Ascending aorta (tissue), 2 donors: ENCODE results near the gene RAB3GAP2. TPM values are rescaled to one million over a fixed set of nuclear protein-coding genes. Genes with fewer than 3 reads are reported as not detected.

ENCODE experiments used
- DNase-seq, 2 donors: peaks; one replicate each; pipeline ENCODE4 v3.0.0-alpha.2; 2019; ENCODE audit warnings: low spot score in 2 of 2
- H3K27ac ChIP-seq, 2 donors: fragments of 200-600 bp; sonication (generic); one replicate each; pipeline ENCODE4 v1.5.1; 2016 to 2017; ENCODE audit warnings: mild to moderate bottlenecking in 1 of 2
- H3K27me3 ChIP-seq: fragments of 200-600 bp; sonication (generic); one replicate; pipeline ENCODE4 v1.5.1; 2017
- H3K36me3 ChIP-seq, 2 donors: fragments of 200-600 bp; sonication (generic); one replicate each; pipeline ENCODE4 v1.5.1; 2016
- H3K4me1 ChIP-seq, 2 donors: fragments of 200-600 bp; sonication (generic); one replicate each; pipeline ENCODE4 v1.5.1; 2016 to 2017; ENCODE audit warnings: mild to moderate bottlenecking in 1 of 2
- H3K4me3 ChIP-seq, 2 donors: fragments of 200-600 bp; sonication (generic); one replicate each; pipeline ENCODE4 v1.5.1; 2016 to 2017; ENCODE audit warnings: mild to moderate bottlenecking in 1 of 2
- H3K9me3 ChIP-seq, 2 donors: fragments of 200-600 bp; sonication (generic); one replicate each; pipeline ENCODE4 v1.5.1; 2016
- intact Hi-C: fragments of 100-400 bp; cut with DNase I; formaldehyde crosslinking; loops from one replicate; pipeline ENCODE4 v1.15.1; 2023
- total RNA-seq: library from RNA; depleted of rRNA; stranded (reverse); fragments of >200 nt; gene quantifications from one replicate; pipeline ENCODE4 v1.1.0, GENCODE V29; 2016
- TF ChIP-seq, protein P1 (sequence below), 3 experiments: fragments of 200-600 bp in 2 of 3; fragments of 450-650 bp in 1 of 3; sonication (generic) in 2 of 3; IDR thresholded peaks; one replicate each; pipeline ENCODE4 v1.5.1; 2016 to 2019; ENCODE audit warnings: antibody characterized with exemption in 3 of 3, mild to moderate bottlenecking in 1 of 3, moderate library complexity in 1 of 3

RAB3GAP2 gene
- total RNA-seq, 1 donor from 2014 or later: 9.8 TPM

DNA sequence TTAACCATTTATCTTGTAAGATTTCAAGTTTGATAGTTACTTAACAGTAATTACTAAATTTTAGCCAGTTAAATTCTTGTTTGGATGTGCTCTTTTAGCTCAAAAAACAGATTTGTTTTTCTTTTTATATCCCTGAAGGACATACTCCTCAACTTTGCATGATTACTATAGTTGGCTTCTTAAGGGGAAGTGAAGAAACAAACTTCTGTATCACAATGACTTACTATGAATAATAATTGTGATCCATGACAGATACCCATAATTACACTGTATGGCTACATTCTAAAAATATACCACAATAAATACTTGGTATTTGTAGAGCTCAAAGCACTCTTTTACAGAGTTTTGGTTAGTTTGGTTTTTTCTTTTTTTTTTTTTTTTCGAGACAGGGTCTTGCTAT, 122.5 kb downstream of the RAB3GAP2 start:
- TF ChIP-seq, protein P1, sequence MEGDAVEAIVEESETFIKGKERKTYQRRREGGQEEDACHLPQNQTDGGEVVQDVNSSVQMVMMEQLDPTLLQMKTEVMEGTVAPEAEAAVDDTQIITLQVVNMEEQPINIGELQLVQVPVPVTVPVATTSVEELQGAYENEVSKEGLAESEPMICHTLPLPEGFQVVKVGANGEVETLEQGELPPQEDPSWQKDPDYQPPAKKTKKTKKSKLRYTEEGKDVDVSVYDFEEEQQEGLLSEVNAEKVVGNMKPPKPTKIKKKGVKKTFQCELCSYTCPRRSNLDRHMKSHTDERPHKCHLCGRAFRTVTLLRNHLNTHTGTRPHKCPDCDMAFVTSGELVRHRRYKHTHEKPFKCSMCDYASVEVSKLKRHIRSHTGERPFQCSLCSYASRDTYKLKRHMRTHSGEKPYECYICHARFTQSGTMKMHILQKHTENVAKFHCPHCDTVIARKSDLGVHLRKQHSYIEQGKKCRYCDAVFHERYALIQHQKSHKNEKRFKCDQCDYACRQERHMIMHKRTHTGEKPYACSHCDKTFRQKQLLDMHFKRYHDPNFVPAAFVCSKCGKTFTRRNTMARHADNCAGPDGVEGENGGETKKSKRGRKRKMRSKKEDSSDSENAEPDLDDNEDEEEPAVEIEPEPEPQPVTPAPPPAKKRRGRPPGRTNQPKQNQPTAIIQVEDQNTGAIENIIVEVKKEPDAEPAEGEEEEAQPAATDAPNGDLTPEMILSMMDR (IDR thresholded peaks at IDR 0.05): no peak
- no peaks in the 10 kb centered on the region for H3K4me1 ChIP-seq
- intact Hi-C loops: no loop called here
- DNase-seq: no peak
- no peaks in the 10 kb centered on the region for H3K9me3 ChIP-seq
- no peaks in the 10 kb centered on the region for H3K27me3 ChIP-seq
- no peak overlapping the region for H3K4me3 ChIP-seq
- H3K27ac ChIP-seq: peak overlapping the region in 1 of 2 donors; percentile 14
- peaks cover 26 to 43% of the 10 kb centered on the region in 2 donors for H3K36me3 ChIP-seq

DNA sequence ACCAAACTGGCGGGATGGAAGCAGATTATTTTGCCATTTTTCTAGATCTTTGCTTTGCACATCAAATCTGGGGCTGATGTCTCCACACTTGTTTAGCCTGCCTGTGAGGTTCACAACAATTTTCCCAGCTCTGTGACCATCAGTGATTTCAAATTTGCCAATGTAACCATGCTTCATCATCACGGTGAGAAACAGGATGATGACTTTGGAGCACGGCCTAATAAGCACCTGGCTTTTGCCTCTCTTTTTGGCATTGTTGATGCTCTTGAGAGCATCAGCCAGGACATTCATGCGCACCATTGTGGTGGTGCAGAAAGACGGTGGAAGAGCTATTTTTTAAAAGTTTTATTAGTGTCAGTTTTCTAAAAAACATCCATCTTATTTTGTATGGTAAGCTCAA, 128.2 kb downstream of the RAB3GAP2 start:
- no peaks in the 10 kb centered on the region for H3K9me3 ChIP-seq
- H3K4me3 ChIP-seq: no peak overlapping the region
- no peaks in the 10 kb centered on the region for H3K27me3 ChIP-seq
- peaks cover 0 to 10% of the 10 kb centered on the region in 2 donors for H3K4me1 ChIP-seq
- DNase-seq: no peak
- H3K27ac ChIP-seq: no peak overlapping the region
- H3K36me3 ChIP-seq: peaks cover 13 to 36% of the 10 kb centered on the region in 2 donors
- intact Hi-C loops: no loop called here
- TF ChIP-seq, protein P1 (IDR thresholded peaks at IDR 0.05): no peak

DNA sequence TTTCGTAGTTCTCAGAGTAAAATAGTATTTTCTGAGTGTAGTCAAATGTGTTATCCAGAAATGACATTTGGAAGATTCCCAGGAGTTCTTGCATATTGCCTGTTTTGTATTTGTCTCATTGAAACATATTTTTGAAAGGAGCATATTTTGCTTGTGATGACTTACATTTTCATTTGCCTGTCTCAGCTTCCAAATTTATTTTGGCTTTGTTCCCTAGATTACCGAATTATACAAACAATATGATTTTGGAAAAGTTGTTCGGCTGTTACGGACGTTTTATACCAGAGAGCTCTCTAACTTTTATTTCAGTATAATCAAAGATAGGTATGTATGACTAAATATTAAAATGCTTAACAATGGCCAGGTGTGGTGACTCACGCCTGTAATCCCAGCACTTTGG, 132.3 kb downstream of the RAB3GAP2 start:
- Histone ChIP-seq H3K9me3 (no peaks in the 10 kb centered on the region), H3K27me3 (no peaks in the 10 kb centered on the region), H3K36me3 (peaks cover 16 to 20% of the 10 kb centered on the region in 2 donors), H3K4me1 (peaks cover 0 to 12% of the 10 kb centered on the region in 2 donors), H3K4me3 (peak overlapping the region; percentile 11 to 28), H3K27ac (peak overlapping the region; percentile 78 to 79)
- TF ChIP-seq, protein P1 (IDR thresholded peaks at IDR 0.05): no peak
- DNase-seq: no peak
- intact Hi-C loops: no loop called here

DNA sequence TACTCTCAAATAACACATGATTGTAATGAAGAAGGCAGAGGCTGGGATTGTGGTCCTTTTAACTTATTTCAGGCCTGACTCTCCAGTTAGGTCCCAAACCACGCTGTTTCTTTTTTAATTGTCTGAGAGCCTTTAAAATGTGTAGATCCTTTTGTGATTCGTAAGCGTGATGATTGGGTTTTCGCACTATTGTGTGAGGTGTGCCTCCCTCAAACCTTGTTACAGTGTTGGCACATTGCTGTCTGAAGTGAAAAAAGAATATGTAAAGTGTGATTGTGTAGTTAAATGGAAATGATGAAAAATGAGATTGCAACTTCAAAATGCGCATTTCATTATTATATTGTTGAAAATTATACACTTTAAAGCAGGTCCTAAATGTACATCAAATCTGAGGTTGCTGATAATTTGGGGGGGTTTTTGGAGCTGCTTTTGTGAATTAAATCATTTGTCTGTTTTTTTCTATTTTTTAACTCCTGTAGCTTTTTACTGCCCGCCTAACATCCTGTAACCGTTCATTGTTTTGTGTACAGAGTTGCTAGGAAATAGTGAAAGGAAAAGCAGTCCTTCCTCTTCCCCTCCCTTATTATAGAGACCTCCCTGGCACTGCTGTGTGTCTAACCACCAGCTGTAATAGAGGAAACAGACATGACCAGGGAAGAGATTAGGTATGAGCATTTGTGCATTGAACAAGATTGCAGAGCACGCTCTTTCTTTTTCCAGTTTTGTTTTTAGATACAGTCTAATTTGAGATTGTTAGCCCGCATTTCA, 135.1 kb downstream of the RAB3GAP2 start:
- Histone ChIP-seq H3K27me3 (no peaks in the 10 kb centered on the region), H3K9me3 (no peaks in the 10 kb centered on the region), H3K36me3 (peaks cover 26 to 40% of the 10 kb centered on the region in 2 donors), H3K4me3 (no peak overlapping the region), H3K27ac (peak overlapping the region; percentile 20 to 32), H3K4me1 (peaks cover 0 to 12% of the 10 kb centered on the region in 2 donors)
- TF ChIP-seq, protein P1 (IDR thresholded peaks at IDR 0.05): no peak
- intact Hi-C loops: no loop called here
- DNase-seq: no peak

DNA sequence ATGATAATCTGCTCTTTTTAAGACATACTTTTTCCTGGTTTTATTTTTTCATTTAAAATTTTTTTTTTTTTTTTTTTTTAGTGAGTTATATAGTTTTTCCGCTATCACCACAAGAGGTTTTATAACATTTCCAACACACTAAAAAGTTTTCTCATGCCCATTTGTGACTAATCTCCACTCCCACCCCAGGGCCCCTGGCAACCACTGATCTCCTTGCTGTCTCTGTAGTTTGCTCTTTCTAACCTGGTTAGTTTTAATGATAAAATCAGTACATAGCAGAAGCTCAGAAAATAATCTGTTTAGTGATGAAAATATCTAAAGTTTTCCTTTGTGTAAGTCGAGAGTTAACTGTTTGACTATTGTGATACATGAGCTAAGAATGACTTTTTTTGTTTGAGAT, 136.5 kb downstream of the RAB3GAP2 start:
- H3K36me3 ChIP-seq: peaks cover 25 to 33% of the 10 kb centered on the region in 2 donors
- no peak for DNase-seq
- H3K4me3 ChIP-seq: no peak overlapping the region
- peaks cover 0 to 12% of the 10 kb centered on the region in 2 donors for H3K4me1 ChIP-seq
- intact Hi-C loops: no loop called here
- TF ChIP-seq, protein P1 (IDR thresholded peaks at IDR 0.05): no peak
- no peak overlapping the region for H3K27ac ChIP-seq
- H3K9me3 ChIP-seq: no peaks in the 10 kb centered on the region
- no peaks in the 10 kb centered on the region for H3K27me3 ChIP-seq
